Epithelial cell of esophagus (primary cell): ENCODE results near the gene RPLP2.
A peak's percentile ranks its signal among the peaks of the same experiment; 100 is the strongest.

ENCODE experiments used
- DNase-seq: peaks from one replicate; pipeline ENCODE4 v3.0.0; 2010; ENCODE audit warnings: low read depth
- H3K4me3 ChIP-seq: 2 replicates; pipeline ENCODE4 v1.5.1; 2011; ENCODE audit warnings: mild to moderate bottlenecking, low read length, control low read depth
- TF ChIP-seq, protein P1 (sequence below): IDR thresholded peaks from 2 replicates; pipeline ENCODE4 v1.5.1; 2011; ENCODE audit warnings: low read depth, mild to moderate bottlenecking, low read length, control low read depth, inconsistent platforms; ENCODE audit not compliant: insufficient read depth; ENCODE audit errors: missing control alignments

Gene RPLP2

DNA sequence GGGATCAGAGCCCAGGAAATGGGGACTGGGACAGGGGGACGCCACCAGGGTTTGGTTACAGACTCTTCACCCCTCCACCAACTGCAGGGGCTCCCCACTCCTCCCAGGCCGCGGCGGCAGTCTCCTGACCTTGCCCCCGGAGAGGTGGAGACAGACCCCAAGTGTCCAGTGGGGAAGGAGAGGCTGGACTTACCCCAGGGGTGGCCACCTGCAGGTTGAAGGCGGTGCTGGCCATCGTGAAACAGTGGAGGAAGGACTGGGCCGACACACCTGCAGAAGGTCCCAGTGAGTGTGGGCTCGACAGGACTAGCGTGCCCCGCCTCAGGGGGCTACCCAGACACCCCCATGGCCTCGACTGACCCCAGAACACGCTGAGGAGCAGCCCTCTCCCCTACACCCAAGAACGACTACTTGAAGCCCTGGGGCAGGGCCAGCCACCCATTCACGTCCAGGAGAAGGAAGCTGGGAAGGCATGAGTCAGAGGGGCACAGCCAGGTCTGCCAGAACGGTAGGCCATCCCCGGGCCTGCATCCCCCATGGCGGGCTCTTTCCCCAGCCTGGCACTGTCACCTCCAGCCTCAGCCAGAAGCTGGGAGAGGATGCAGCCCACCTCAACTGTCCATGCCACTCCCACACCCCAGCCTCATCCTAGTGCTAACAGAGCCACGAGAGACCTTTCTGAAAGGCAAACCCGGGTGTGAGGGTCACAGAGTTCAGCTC, 34.7 kb upstream of the RPLP2 start:
- H3K4me3 ChIP-seq = peak overlapping the region; percentile 82
- TF ChIP-seq, protein P1, sequence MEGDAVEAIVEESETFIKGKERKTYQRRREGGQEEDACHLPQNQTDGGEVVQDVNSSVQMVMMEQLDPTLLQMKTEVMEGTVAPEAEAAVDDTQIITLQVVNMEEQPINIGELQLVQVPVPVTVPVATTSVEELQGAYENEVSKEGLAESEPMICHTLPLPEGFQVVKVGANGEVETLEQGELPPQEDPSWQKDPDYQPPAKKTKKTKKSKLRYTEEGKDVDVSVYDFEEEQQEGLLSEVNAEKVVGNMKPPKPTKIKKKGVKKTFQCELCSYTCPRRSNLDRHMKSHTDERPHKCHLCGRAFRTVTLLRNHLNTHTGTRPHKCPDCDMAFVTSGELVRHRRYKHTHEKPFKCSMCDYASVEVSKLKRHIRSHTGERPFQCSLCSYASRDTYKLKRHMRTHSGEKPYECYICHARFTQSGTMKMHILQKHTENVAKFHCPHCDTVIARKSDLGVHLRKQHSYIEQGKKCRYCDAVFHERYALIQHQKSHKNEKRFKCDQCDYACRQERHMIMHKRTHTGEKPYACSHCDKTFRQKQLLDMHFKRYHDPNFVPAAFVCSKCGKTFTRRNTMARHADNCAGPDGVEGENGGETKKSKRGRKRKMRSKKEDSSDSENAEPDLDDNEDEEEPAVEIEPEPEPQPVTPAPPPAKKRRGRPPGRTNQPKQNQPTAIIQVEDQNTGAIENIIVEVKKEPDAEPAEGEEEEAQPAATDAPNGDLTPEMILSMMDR = no peak
- DNase-seq = peak; percentile 76

DNA sequence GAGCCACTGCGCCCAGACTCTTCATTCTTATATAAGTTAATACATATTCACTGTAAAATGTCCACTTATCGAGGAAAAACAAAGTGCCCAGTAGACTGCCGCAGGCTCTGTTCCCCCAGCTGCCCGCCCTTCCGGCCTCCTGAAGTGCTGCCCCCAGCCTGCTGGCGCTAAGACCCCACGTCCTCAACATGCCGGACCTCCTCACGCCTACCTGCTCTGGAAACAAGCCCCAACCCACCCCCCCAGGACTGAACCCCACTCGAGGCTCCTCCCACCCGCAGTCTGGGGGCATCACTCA, 33.6 kb upstream of the RPLP2 start:
- TF ChIP-seq, protein P1 = no peak
- peak overlapping the region; percentile 82 for H3K4me3 ChIP-seq
- no peak for DNase-seq

DNA sequence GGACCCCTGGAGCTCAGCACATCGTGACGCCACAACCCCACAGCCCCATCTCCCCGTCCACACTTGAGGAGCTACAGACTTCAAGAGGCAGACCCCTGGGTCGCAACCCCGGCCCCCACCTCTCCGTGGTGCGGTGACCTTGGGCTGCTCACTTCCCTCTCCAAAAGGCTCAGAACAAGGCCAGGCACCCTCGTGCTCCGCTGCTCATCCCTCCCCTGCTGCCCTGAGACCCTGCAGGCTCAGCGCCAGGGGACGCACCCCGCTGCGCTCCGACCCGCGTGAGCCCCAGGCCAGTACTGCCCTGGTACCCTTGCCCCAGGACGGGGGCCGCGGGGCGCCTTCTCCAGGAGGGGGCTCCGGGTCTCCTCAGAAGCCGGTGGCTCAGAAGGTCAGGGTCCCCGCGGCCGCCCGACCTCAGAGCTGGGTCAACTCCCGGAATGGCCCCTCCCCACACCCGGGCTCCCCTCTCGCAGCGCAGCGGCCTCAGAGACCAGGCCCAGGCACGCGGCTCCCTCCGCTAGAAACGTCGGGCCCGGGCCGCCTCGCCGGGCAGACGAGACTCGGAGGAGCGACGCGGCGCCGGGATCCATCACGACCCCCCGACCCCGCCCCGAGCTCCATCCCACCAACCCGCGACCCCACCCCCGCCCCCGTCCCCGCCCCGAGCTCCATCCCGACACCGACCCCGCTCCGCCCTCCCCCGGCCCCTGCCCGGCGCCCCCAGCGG, 33.0 kb upstream of the RPLP2 start:
- peak overlapping the region; percentile 82 for H3K4me3 ChIP-seq
- no peak for DNase-seq
- TF ChIP-seq, protein P1 = no peak

DNA sequence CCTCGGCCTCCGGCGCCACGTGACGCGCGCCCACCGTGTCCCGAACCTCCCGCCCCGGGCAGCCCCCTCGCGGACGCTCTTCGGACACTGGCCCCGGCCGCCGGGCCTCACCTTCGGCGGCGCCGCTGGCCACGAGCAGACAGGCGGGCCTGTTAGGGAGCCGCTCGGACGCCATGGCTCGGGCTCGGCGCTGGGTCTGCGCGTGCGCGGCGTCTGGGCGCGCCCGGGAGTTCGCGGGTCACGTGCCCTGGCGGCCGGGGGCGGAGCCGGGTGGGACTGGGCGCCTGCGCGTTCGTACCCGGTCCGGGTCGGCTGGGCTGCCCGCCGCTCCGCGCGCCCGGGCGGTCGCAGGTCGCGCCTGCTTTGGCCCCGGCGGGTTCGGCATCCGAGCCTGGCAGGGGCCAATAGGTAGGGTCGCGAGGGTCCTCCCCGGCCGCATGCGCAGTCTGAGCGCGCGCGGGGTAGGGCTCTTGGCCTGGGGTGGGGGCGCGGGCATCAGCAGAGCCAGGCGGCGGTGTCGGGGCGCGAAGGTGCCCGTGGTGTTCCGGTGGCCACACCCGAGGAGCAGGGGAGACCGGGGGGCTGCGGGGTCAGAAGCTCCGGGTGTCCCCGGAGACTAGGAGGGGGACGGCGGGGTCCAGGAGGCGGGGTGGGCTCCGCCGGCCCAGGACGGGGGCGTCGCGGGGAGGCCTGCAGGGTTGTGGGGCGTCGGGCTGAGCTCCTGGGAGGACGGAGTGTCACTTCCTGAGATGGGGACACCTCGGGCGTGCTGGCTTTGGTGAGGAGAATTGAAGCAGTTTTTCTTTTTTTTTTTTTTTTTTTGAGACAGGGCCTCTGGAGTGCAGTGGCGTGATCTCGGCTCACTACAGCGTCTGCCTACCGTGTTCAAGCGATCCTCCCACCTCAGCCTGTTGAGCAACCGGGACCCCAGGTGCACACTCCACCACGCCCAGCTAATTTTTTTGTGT, 32.2 kb upstream of the RPLP2 start, which contains the start of gene GATD1:
Gene GATD1 (minus strand): TSS at position 200 of the 968 bp plus-strand sequence. CDS start 25 bp downstream, at position 175.
- TF ChIP-seq, protein P1 = no peak
- peak within 1 kb of the TSS; percentile 82 for H3K4me3 ChIP-seq

DNA sequence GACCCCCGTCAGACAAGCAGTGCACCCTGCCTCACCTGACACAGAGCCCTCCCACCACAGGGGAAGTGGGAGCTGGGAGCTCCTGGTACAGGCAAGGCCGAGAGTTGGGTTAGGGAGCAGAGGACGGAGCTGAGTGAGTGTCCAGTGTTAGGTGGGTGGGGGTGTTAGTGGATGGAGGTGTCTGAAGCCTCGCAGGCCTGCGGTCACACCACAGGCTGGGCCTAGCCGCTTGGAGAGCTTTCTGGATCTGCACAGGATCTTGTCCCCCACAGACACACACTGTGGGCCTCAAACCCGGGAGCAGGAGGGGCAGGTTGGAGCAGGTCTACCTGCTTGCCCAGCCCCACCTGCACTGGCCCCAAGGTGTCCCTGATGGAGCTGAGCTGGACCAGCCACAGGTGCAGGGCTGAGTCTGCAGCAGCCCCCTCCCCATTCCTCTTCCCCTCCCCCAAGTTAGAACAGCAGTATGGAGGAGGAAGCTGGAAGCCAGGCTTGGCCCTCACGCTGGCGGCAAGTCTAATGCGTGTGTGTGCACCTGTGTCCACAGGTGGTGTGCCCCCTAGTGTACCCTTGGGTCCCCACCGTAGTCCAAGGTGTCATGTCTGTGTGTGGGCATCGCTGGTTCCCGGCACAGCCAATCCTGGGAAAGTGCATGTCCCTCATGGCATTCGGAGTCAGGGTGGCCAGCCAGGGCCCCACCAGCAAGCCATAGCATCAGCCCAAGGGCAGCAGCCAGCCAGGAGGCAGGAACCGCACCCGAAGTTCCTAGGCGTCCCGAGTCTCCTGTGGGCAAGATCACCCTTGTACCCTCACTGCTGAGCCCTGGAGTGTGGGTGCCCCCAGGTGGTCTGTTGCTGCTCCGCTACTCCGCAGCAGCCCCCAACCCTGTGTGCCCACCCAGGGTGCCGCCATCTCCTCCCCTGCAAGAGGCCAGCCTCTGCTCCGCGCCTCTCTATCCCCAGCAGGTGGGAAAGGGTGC, 30.5 kb upstream of the RPLP2 start:
- DNase-seq = no peak
- TF ChIP-seq, protein P1 = no peak
- H3K4me3 ChIP-seq = no peak overlapping the region

More for the DNA sequence above, 32.2 kb upstream of the RPLP2 start, which contains the start of gene GATD1:
- peak; percentile 90 for DNase-seq
